SJCRH30 (cell line): ENCODE results near the gene SIL1. TPM values are rescaled to one million over a fixed set of nuclear protein-coding genes. Genes with fewer than 3 reads are reported as not detected.
A peak's percentile ranks its signal among the peaks of the same experiment; 100 is the strongest.

Source experiments
- DNase-seq, 2 experiments: peaks; one replicate each; pipeline ENCODE4 v3.0.0-alpha.2; 2015 to 2020
- H3K27ac ChIP-seq: fragments of 250-450 bp; sonication (Bioruptor Pico); 2 replicates; pipeline ENCODE4 v1.5.1; 2020; ENCODE audit warnings: mild to moderate bottlenecking, moderate library complexity
- H3K27me3 ChIP-seq: fragments of 250-450 bp; sonication (Bioruptor Pico); 2 replicates; pipeline ENCODE4 v1.5.1; 2020; ENCODE audit warnings: mild to moderate bottlenecking, moderate library complexity
- H3K36me3 ChIP-seq: fragments of 250-450 bp; sonication (Bioruptor Pico); 2 replicates; pipeline ENCODE4 v1.5.1; 2020; ENCODE audit warnings: mild to moderate bottlenecking, moderate library complexity
- H3K4me1 ChIP-seq: fragments of 250-450 bp; sonication (Bioruptor Pico); 2 replicates; pipeline ENCODE4 v1.5.1; 2020; ENCODE audit warnings: mild to moderate bottlenecking, moderate library complexity
- H3K4me3 ChIP-seq: fragments of 250-450 bp; sonication (Bioruptor Pico); 2 replicates; pipeline ENCODE4 v1.5.1; 2020; ENCODE audit warnings: mild to moderate bottlenecking, moderate library complexity
- H3K9me3 ChIP-seq: fragments of 250-450 bp; sonication (Bioruptor Pico); replicated peaks from 2 replicates; pipeline ENCODE4 v1.5.1; 2020; ENCODE audit warnings: mild to moderate bottlenecking, moderate library complexity
- total RNA-seq: library from RNA; depleted of rRNA; stranded (reverse); fragments of >200 nt; shearing (Covaris generic); gene quantifications from 2 replicates; pipeline ENCODE4 v1.2.3, GENCODE V29; 2014

Gene SIL1
- total RNA-seq, 1 experiment from 2014 or later = 7.1 TPM

DNA sequence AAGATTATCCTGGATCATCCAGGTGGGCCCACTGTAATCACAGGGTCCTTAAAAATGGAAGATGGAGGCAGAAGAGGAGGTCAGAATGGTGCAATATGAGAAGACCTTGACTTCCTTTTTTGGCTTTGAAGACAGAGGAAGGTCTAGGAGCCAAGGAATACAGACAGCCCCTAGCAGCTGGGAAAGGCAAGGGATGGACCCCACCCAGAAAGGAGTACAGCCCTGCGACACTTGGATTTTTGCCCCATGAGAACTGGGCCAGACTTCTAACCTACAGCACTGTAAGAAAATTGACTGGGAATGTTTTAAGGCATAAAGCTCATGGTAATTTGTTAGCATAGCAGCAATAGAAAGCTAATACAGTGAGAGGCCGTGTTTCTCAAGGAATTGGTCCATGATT, 256.1 kb downstream of the SIL1 start:
- H3K27me3 ChIP-seq = no peaks in the 10 kb centered on the region
- H3K9me3 ChIP-seq = no peaks in the 10 kb centered on the region
- no peak overlapping the region for H3K4me3 ChIP-seq
- H3K4me1 ChIP-seq = no peaks in the 10 kb centered on the region
- H3K36me3 ChIP-seq = no peaks in the 10 kb centered on the region
- no peak overlapping the region for H3K27ac ChIP-seq
- DNase-seq = no peak

GRCh38 chr5:138938526-138938925, 259.6 kb downstream of the SIL1 start:
- peaks cover 8% of the 10 kb centered on the region for H3K36me3 ChIP-seq
- H3K4me1 ChIP-seq = no peaks in the 10 kb centered on the region
- no peaks in the 10 kb centered on the region for H3K27me3 ChIP-seq
- no peaks in the 10 kb centered on the region for H3K9me3 ChIP-seq
- no peak overlapping the region for H3K27ac ChIP-seq
- no peak for DNase-seq
- H3K4me3 ChIP-seq = no peak overlapping the region

DNA sequence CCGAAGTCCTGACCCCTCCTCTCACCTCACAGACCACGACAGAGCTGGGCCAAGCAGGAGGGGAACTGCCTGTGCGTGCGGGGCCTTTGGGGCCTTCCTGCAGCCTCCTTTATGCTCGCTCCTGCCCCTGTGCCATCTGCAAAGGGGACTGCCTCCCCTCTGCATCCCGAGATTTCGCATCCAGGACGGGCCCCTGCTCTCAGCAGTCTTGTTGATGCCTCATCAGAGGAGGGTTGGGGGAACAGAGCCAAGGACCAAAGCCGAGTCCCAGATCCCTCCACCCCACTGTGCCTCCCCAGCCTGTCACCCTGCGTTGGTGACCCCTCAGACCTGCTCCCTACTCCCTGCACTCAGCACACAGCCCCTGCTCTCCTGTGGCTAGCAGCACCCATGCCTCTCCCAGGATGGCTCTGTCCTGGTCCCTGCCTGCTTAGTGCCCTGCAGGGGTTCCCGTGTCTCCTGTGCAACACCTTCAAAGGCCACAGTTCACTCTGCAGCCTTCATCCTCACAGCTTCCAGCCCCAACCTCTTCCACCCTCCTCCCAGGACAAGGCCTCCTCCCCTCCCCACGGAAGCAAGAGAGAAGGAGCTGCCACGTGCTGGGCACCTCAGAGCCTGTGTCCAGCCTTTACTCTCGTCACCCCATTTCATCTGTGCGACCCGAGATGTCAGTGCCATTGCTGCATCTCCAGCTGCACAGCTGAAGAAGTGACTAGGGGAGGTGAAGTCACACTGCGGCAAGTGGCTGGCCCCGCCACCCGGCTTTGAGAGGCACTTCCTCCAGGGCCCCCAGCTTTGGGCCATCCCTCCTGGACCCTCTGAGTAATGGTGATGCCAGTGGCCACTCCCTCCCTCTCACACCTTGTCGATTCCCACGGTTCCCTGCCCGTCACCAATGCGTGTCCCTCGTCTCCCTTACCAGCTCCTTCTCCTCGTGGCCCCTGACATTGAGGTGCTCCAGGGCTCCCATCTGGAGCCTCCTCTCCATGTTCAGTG, 260.5 kb downstream of the SIL1 start:
- H3K36me3 ChIP-seq = peaks cover 8% of the 10 kb centered on the region
- DNase-seq = no peak
- H3K4me3 ChIP-seq = no peak overlapping the region
- no peaks in the 10 kb centered on the region for H3K9me3 ChIP-seq
- H3K27ac ChIP-seq = no peak overlapping the region
- no peaks in the 10 kb centered on the region for H3K4me1 ChIP-seq
- H3K27me3 ChIP-seq = no peaks in the 10 kb centered on the region

- no peaks in the 10 kb centered on the region for H3K9me3 ChIP-seq
- no peak overlapping the region for H3K4me3 ChIP-seq
- H3K4me1 ChIP-seq = no peaks in the 10 kb centered on the region
- H3K27me3 ChIP-seq = no peaks in the 10 kb centered on the region
- no peak for DNase-seq
- no peak overlapping the region for H3K27ac ChIP-seq
- H3K36me3 ChIP-seq = peaks cover 11% of the 10 kb centered on the region
Observed at GRCh38 chr5:138936968-138937345, 261.2 kb downstream of the SIL1 start.

GRCh38 chr5:138936225-138936967, 261.8 kb downstream of the SIL1 start:
- Histone ChIP-seq H3K4me1 (no peaks in the 10 kb centered on the region), H3K9me3 (no peaks in the 10 kb centered on the region), H3K27ac (no peak overlapping the region), H3K27me3 (no peaks in the 10 kb centered on the region), H3K36me3 (peaks cover 17% of the 10 kb centered on the region), H3K4me3 (no peak overlapping the region)
- no peak for DNase-seq

DNA sequence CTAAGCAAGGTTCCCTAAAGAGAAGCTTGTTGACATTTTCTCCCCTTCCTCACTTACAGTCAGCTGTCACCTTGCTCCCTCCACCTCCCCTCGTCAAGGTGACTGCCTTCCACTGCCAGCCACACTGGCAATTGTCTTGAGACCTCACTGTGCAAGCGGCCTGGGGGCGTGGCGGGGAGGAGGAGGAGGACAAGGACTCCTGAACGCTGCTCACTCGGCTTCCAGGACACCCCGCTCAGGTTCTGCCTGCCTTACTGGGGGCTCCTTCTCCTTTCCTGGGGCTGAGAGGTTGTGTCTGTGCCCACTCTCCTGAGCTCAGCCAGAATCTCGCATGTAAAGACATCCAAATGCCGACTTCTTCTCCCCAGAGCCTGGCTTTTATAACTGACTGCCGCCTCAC, 262.7 kb downstream of the SIL1 start:
- H3K4me1 ChIP-seq = no peaks in the 10 kb centered on the region
- peaks cover 22% of the 10 kb centered on the region for H3K36me3 ChIP-seq
- H3K4me3 ChIP-seq = no peak overlapping the region
- no peak for DNase-seq
- no peaks in the 10 kb centered on the region for H3K27me3 ChIP-seq
- no peak overlapping the region for H3K27ac ChIP-seq
- no peaks in the 10 kb centered on the region for H3K9me3 ChIP-seq

- no peak for DNase-seq
- Histone ChIP-seq H3K27me3 (no peaks in the 10 kb centered on the region), H3K9me3 (no peaks in the 10 kb centered on the region), H3K36me3 (peaks cover 25% of the 10 kb centered on the region), H3K4me3 (no peak overlapping the region), H3K4me1 (no peaks in the 10 kb centered on the region), H3K27ac (no peak overlapping the region)
Observed at GRCh38 chr5:138934971-138935370, 263.2 kb downstream of the SIL1 start.

DNA sequence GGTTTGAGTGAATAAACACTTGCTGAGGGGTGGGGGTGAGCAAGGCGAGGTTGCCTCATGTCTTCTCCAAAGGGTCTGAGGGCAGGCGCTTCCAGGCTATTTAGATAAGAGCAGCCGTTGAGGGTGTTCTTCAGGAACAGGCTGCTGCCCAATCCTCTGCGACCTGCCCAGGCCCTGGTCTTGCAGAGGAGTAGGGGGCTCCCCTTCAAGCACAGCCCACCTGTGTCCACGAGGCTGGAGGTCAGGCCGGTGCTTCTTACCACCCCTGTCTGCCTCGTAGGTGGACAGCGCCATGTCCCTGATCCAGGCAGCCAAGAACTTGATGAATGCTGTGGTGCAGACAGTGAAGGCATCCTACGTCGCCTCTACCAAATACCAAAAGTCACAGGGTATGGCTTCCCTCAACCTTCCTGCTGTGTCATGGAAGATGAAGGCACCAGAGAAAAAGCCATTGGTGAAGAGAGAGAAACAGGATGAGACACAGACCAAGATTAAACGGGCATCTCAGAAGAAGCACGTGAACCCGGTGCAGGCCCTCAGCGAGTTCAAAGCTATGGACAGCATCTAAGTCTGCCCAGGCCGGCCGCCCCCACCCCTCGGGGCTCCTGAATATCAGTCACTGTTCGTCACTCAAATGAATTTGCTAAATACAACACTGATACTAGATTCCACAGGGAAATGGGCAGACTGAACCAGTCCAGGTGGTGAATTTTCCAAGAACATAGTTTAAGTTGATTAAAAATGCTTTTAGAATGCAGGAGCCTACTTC, 264.5 kb downstream of the SIL1 start:
- Histone ChIP-seq H3K9me3 (no peaks in the 10 kb centered on the region), H3K36me3 (peaks cover 28% of the 10 kb centered on the region), H3K27ac (no peak overlapping the region), H3K4me1 (no peaks in the 10 kb centered on the region), H3K27me3 (no peaks in the 10 kb centered on the region), H3K4me3 (no peak overlapping the region)
- no peak for DNase-seq

- Histone ChIP-seq H3K27me3 (no peaks in the 10 kb centered on the region), H3K36me3 (peaks cover 31% of the 10 kb centered on the region)
- DNase-seq = no peak
Observed at GRCh38 chr5:138932171-138932810, 265.9 kb downstream of the SIL1 start.

GRCh38 chr5:138930371-138931097, 267.6 kb downstream of the SIL1 start:
- H3K36me3 ChIP-seq = peaks cover 36% of the 10 kb centered on the region
- no peak overlapping the region for H3K27ac ChIP-seq
- no peak overlapping the region for H3K4me3 ChIP-seq
- no peak for DNase-seq
- H3K4me1 ChIP-seq = no peaks in the 10 kb centered on the region
- H3K9me3 ChIP-seq = no peaks in the 10 kb centered on the region
- H3K27me3 ChIP-seq = no peaks in the 10 kb centered on the region

More at GRCh38 chr5:138932171-138932810, 265.9 kb downstream of the SIL1 start:
- H3K4me1 ChIP-seq = no peaks in the 10 kb centered on the region
- H3K27ac ChIP-seq = no peak overlapping the region
- H3K9me3 ChIP-seq = no peaks in the 10 kb centered on the region
- H3K4me3 ChIP-seq = no peak overlapping the region

DNA sequence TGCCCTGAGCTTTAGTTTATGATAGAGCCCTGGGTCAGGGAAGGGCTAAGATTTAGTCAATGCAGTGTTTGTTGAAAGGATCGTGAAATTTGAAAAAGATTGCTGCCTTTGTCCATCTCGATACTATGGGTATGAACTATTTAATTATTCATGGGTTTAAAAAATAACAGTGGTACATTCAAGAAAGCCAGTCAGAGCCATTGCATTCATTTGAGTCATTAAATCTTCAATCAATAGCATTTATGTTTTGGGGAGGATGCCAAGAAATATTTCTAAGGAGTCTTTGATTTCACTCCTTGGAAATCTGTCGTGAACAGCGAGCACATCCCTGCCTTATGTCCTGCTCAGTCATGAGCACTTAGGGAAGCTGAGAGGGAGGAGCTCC, 268.6 kb downstream of the SIL1 start:
- H3K27ac ChIP-seq = no peak overlapping the region
- H3K4me1 ChIP-seq = no peaks in the 10 kb centered on the region
- H3K4me3 ChIP-seq = no peak overlapping the region
- no peak for DNase-seq
- H3K27me3 ChIP-seq = no peaks in the 10 kb centered on the region
- no peaks in the 10 kb centered on the region for H3K9me3 ChIP-seq
- H3K36me3 ChIP-seq = peaks cover 38% of the 10 kb centered on the region

DNA sequence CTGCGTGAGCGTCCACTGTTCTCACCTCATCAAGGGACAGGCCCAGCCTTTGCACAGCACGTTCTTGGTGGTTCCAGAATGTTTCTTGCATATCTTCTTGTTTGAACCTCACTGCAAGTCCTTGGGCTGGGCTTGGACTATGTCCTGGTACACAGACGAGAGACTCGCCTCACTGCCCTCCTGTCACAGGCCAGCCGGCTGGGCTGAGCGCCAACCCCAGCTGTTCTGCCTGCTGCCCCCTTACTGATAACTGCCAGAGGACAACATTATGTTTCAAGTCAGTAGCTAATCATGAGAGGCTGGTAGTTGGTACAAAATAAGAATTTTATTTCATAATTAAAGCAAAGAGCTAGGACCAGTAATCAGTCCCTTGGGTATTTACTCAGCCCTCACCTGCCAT, 270.2 kb downstream of the SIL1 start:
- Histone ChIP-seq H3K4me3 (no peak overlapping the region), H3K36me3 (peaks cover 33% of the 10 kb centered on the region), H3K9me3 (no peaks in the 10 kb centered on the region), H3K27ac (no peak overlapping the region), H3K4me1 (no peaks in the 10 kb centered on the region), H3K27me3 (no peaks in the 10 kb centered on the region)
- DNase-seq = peak in 1 of 2 experiments; percentile 22

GRCh38 chr5:138927544-138927943, 270.6 kb downstream of the SIL1 start:
- Histone ChIP-seq H3K27me3 (no peaks in the 10 kb centered on the region), H3K4me3 (no peak overlapping the region), H3K27ac (no peak overlapping the region), H3K4me1 (no peaks in the 10 kb centered on the region), H3K9me3 (no peaks in the 10 kb centered on the region), H3K36me3 (peaks cover 33% of the 10 kb centered on the region)
- DNase-seq = no peak
